GM12892 (cell line): ENCODE data around the gene UBE2L6.

Experiments used
- POLR2A ChIP-seq: IDR thresholded peaks from 2 replicates; pipeline ENCODE4 v1.6.1; 2011; ENCODE audit warnings: low read depth, low read length, control low read depth
- POLR2AphosphoS5 ChIP-seq: IDR thresholded peaks from 2 replicates; pipeline ENCODE4 v1.6.1; 2011; ENCODE audit warnings: low read depth, low read length, control low read depth
- TAF1 ChIP-seq: IDR thresholded peaks from 2 replicates; pipeline ENCODE4 v1.6.1; 2011; ENCODE audit warnings: low read depth, mild to moderate bottlenecking, control low read depth, low read length, borderline replicate concordance

GRCh38 chr11:57552479-57552878 is 15.0 kb downstream of the UBE2L6 start:
- TF ChIP-seq POLR2A (no peak), POLR2AphosphoS5 (no peak), TAF1 (no peak)
